22Rv1 (cell line): Measurements from ENCODE around the gene UBE2B.

Experiments
- CTCF ChIP-seq: fragments of 450-650 bp; IDR thresholded peaks from 2 replicates; pipeline ENCODE4 v1.5.1; 2017; ENCODE audit warnings: mild to moderate bottlenecking
- ZFX ChIP-seq: fragments of 450-650 bp; IDR thresholded peaks from 2 replicates; pipeline ENCODE4 v1.6.1; 2017; ENCODE audit warnings: antibody characterized with exemption, borderline replicate concordance

GRCh38 chr5:134380346-134380745 lies 9.0 kb downstream of the UBE2B start:
- TF ChIP-seq CTCF (no peak), ZFX (no peak)
